ENCODE results near the gene ZNF821. TPM values are rescaled to one million over a fixed set of nuclear protein-coding genes. Genes with fewer than 3 reads are reported as not detected.
A peak's percentile ranks its signal among the peaks of the same experiment; 100 is the strongest.

The ZNF821 gene
- total RNA-seq, 6 experiments from 2014 or later = 4.1 to 6.2 (median 4.7) TPM

- H3K4me3 Mint-ChIP-seq = peak overlapping the region; percentile 4; the same call in 1 of the 2 replicates
- peak overlapping the region; percentile 54 for H3K27ac Mint-ChIP-seq
- no peaks in the 10 kb centered on the region; the same call in 1 of the 2 replicates for H3K27me3 Mint-ChIP-seq (ENCODE audit: insufficient read depth)
- TF ChIP-seq CTCF (IDR thresholded peaks at IDR 0.05) = no peak
- H3K9me3 Mint-ChIP-seq = peaks cover 3% of the 10 kb centered on the region; the same call in 1 of the 2 replicates
- DNase-seq = peak; percentile 22
- peaks cover 62% of the 10 kb centered on the region for H3K36me3 Mint-ChIP-seq (ENCODE audit: low read depth)
- H3K4me1 Mint-ChIP-seq (ENCODE audit: low read depth) = peaks cover 63% of the 10 kb centered on the region
Observed at GRCh38 chr16:71923941-71924690, 40.1 kb upstream of the ZNF821 start.

GRCh38 chr16:71920658-71921057, 36.7 kb upstream of the ZNF821 start:
- Mint-ChIP-seq H3K27ac (no peak overlapping the region), H3K36me3 (ENCODE audit: low read depth) (peaks cover 76% of the 10 kb centered on the region), H3K9me3 (peaks cover 8% of the 10 kb centered on the region), H3K27me3 (ENCODE audit: insufficient read depth) (no peaks in the 10 kb centered on the region; the same call in 1 of the 2 replicates), H3K4me3 (no peak overlapping the region), H3K4me1 (ENCODE audit: low read depth) (peaks cover 64% of the 10 kb centered on the region)
- DNase-seq = no peak
- no peak for TF ChIP-seq CTCF (IDR thresholded peaks at IDR 0.05)

- peak overlapping the region; percentile 22; the same call in 1 of the 2 replicates for H3K4me3 Mint-ChIP-seq
- TF ChIP-seq CTCF (IDR thresholded peaks at IDR 0.05) = no peak
- H3K36me3 Mint-ChIP-seq (ENCODE audit: low read depth) = peaks cover 81% of the 10 kb centered on the region
- DNase-seq = no peak
- no peaks in the 10 kb centered on the region; the same call in 1 of the 2 replicates for H3K27me3 Mint-ChIP-seq (ENCODE audit: insufficient read depth)
- peaks cover 8% of the 10 kb centered on the region for H3K9me3 Mint-ChIP-seq
- H3K27ac Mint-ChIP-seq = no peak overlapping the region
- peaks cover 67% of the 10 kb centered on the region for H3K4me1 Mint-ChIP-seq (ENCODE audit: low read depth)
Observed at GRCh38 chr16:71919035-71919434, 35.1 kb upstream of the ZNF821 start.

- peaks cover 72% of the 10 kb centered on the region for H3K36me3 Mint-ChIP-seq (ENCODE audit: low read depth)
Observed at GRCh38 chr16:71917900-71918299, 33.9 kb upstream of the ZNF821 start.

GRCh38 chr16:71916397-71916920, 32.5 kb upstream of the ZNF821 start:
- H3K9me3 Mint-ChIP-seq = peaks cover 8% of the 10 kb centered on the region
- peak overlapping the region; percentile 13; the same call in 1 of the 2 replicates for H3K4me3 Mint-ChIP-seq
- H3K27ac Mint-ChIP-seq = peak overlapping the region; percentile 57; the same call in 1 of the 2 replicates
- TF ChIP-seq CTCF (IDR thresholded peaks at IDR 0.05) = no peak
- no peak for DNase-seq
- H3K27me3 Mint-ChIP-seq (ENCODE audit: insufficient read depth) = no peaks in the 10 kb centered on the region; the same call in 1 of the 2 replicates
- H3K36me3 Mint-ChIP-seq (ENCODE audit: low read depth) = peaks cover 69% of the 10 kb centered on the region
- H3K4me1 Mint-ChIP-seq (ENCODE audit: low read depth) = peaks cover 52% of the 10 kb centered on the region

More at GRCh38 chr16:71917900-71918299, 33.9 kb upstream of the ZNF821 start:
- TF ChIP-seq CTCF (IDR thresholded peaks at IDR 0.05) = no peak
- peak; percentile 85 for DNase-seq
- peaks cover 8% of the 10 kb centered on the region for H3K9me3 Mint-ChIP-seq
- H3K4me1 Mint-ChIP-seq (ENCODE audit: low read depth) = peaks cover 56% of the 10 kb centered on the region
- no peaks in the 10 kb centered on the region; the same call in 1 of the 2 replicates for H3K27me3 Mint-ChIP-seq (ENCODE audit: insufficient read depth)
- H3K4me3 Mint-ChIP-seq = peak overlapping the region; percentile 56; the same call in 1 of the 2 replicates
- H3K27ac Mint-ChIP-seq = peak overlapping the region; percentile 86

Measured in HFFc6 (cell line).